ENCODE results near the gene GALNT9.

GALNT9 gene

DNA sequence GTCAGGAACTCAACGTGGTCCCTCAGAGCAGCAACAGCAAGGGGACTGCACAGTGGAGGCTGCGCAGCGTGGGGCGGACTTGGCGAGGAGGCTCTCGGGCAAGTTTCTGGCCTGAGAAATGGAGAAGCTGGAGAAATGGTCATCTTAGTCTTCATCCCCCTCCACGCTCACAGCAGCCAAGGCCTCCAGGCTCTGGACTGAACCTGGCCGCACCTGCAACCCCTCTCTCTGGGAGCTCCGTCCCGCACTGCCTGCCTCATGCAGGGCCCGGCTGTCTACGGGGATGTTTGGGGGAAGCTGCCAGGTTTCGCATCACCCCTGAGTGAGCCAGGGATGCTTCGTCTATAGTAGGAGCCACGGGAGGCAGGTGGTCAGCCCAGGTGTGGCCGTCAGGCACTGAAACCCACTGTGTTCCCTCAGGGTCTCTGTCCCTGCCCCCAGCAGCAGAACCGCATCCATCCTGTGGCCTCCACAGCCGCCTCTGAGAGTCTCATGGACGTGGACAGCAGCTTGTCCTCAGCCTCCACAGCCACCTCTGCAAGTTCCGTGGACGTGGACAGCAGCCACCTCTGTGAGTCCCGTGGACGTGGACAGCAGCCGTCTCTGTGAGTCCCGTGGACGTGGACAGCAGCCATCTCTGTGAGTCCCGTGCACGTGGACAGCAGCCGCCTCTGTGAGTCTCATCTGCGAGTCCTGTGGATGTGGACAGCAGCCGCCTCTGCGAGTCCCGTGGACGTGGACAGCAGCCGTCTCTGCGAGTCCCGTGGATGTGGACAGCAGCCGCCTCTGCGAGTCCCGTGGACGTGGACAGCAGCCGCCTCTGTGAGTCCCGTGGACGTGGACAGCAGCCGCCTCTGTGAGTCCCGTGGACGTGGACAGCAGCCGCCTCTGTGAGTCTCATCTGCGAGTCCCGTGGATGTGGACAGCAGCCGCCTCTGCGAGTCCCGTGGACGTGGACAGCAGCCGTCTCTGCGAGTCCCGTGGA lies 29.1 kb upstream of the GALNT9 start:
- DNase-seq: peak in 1 of 5 experiments; percentile 3

DNA sequence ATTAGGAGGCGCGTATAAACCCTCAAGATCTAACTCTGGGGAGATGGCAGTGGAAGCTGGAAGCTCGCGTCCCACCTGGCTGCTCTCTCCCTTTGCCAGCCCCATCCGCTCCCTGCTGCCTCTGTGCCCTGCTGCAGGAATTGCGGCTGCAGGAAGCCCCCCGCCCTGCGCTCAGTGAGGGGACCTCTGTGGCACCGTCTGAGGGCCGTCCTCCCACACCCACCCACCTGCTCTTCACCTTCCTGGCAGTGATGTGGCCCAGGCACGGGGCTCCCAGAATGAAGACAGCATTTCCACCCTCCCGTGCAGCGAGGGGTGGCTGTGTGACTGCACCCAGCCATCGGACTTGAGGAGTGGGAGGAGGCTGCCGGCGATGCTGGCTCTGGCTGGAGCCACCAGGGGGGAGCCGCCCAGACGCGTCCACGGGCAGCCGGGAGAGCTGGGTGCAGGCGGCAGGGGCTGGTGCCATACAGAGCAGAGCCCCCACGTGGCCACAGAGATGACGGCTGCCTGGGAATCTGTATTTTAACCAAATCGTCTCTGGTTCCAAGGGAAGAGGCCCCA lies 28.3 kb upstream of the GALNT9 start:
- DNase-seq: peak in 1 of 5 experiments; percentile 2

DNA sequence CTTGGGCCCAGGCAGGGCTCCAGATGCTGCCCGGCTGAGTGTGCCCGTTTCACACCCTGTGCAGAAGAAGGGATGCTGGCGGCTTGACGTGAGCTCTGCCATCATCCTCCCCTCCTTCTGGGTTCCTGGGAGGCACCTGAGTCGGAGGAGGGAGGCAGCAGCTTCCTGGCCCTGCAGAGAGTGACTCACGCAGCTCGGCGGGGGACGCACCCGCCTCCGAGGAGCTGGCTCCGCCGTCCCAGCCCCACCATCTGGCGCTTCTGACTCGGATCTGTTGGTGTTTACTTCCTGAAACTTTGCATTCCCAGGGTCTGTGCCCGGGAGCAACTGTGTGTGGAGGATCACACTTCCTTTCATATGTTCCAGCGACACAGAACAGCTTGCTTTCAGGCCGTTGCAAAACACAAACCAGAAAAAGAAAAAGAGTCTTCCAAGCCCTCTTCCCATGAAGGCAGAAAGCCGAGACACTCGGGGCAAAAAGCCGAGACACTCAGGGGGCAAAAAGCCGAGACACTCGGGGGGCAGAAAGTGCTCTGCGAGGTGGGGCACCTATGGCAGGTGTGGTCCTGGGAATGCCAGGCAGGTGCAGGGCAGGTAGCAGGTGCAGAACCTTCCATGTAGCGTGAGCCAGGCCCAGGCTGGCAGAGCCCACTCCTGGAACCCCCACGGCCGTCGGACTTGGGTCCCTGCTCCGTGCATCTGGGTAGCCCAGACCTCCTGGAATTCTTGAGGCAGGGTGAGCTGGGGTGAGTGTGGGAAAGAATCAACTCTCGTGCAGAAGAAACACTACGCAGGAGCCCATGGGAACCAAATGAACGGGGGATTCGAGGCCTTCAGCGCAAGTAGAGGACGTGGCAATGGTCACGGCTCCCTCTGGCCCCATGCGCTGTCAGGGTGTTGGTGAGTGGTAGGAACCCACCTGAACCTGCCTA lies 27.6 kb upstream of the GALNT9 start:
- no peak for DNase-seq

DNA sequence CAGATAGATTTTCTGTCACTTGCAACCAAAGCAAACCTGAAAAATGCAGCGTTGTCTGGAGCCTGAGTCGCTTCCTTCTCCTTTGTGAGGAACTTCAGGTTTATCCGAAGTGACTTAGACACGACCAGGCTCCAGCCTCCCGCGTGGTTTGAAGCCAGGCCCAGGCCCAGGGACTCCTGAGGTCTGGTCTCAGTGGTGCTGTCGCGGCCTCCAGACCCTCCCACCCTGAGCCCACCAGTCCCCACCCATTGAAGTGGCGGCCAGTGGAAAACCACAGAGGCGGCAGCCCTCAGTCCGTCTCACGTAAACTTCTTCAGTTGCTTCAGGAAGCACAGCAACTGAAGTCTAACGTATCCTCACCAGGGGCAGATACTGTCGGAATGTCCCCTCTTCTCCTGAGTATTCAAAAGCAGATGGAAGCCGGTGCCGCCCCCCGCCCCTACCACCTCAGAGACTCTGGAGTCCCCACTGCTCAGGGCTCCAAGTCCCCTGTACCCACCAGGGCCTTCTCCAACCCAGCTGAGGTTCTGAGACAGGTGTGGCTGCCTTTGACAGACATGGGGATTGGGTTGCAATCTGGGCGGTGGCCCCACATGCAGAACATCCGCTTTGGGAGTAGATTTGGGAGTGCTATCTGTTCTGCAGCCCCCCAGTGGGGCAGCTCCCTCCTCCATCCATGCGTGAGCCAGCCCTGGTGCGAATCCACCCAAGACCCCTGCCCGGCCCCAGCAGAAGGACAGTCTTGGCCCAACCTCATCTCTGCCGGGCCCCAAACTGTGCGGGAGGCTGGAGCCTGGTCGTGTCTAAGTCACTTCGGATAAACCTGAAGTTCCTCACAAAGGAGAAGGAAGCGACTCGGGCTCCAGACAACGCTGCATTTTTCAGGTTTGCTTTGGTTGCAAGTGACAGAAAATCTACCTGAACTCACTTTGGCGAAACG lies 26.6 kb upstream of the GALNT9 start:
- no peak for DNase-seq

DNA sequence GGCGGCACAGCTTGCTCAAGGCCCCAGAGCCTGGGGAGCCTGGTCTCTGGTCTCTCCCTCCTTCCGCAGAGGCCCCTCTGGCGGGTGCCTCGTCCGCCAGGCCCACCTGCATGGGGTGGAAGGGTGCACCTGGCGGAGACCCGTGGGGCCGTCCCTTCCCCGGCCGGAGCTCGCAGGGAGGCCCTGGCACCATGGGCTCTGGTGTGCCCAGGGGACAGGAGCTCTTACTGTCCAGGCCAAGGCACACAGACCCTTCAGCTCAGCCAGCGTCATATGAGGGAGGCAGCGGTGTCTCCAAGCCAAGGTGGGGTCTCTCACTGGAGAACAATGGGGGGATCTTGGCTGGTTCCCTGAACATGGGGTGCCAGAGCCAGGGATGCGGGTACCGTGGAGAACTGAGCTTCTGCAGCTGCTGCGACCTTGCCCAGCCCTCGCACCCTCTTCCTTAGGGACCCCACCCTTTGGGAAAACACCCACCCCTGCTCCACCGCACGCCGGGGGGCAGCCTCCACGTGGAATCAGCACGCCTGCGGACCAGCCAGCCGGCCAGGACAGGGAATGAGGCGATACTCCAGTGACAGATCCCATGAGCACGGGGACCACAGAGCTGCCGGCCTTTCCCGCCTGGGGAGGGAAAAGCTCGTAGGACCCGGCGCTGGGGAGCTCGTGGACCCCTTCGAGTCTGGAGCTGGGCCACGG lies 25.7 kb upstream of the GALNT9 start:
- no peak for DNase-seq

DNA sequence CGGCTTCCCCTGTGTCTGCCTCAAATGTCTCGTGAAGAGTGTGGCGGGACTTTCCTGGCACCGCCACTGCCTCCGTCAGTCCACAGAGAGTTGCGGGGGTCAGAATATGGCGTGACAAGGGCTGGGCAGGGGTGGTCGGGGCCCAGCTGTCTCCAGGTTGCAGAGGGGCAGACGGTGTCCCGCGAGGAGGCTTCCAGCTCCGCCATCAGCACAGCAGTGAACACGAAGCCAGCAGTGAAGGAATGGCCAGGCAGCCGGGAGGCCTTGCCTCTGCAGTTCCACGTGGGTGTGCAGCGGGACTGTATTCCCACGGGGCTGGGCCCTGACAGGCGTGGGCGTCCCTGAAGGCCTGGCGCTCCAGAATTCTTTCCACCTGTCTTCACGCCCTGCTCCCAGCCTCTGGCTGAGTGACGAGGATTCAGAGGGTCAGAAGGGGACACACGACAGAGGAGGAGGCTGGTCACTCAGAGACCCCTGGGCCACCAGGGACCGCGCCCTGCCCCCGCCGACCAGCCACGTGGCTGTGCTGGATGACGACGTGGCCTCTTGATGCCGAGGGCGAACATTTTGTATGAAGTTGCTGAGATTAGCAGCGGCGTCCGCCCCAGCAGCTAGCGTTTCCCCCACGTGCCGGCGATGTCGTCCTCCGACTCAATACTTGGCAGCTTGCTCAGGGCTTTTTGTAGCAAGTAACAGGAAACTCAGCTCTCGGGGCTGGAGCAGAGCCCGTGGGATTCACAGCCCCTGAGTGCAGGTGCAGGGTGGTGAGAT lies 25.0 kb upstream of the GALNT9 start:
- no peak for DNase-seq

DNA sequence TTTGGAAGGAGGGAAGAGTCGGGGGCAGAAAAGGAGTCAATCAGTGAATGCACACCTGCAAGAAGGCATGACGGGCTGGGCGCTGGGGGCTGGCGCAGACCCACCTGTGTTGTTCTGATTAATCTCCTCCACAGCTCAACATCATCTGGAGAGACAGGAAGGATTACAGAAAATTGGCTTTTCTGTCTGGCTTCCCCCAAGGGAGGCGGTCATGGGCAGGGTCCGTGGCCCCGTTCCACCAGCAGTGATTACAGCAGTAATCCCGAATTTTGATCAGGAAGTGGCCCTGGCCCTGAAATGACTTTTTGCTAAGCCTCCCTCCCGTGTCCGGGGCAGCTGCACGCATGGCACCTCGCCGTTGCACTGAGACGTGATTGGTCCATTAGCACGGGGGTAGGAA lies 24.4 kb upstream of the GALNT9 start:
- no peak for DNase-seq

DNA sequence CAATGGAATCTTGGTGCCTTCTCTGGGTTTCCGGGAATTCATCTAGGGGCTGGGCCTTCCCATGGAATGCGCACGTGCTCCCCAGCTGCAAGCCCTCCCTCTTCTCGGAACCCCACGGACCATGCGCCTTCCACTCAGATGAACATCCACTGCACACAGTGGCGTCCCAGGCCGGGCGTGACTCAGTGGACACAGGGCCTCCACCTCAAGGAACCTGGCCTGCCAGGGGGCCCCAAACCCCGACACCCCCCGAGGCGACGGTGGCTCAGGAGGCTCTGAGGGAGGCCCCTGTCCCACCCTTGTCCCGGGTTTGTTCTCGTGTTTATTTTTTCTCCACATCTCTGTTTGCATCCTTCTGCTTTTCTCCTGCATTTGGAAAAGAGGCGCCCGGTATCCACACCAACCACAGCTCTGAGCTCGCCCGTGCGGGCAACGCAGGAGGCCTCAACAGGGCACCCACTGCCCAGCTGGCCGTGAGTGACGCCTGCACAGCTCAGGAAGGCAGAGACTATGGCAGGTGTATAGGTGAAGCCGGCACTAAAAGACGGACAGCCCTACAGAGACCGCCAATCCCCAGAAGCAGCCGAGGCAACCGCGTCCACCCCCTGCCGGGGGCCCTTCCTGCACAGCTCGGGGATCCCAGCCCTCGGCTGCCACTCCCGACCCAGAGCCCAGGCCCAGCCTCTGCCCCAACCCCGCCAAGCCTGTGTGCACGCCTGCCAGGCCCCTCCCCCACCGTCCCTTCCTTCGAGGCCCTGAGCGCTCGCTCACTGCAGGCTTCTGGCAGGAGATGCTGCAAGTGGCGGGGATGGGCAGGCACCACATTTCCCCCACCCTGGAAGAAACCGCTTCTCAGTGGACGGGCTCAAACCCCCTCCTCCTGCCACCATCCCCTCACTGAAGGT lies 23.8 kb upstream of the GALNT9 start:
- DNase-seq: no peak

DNA sequence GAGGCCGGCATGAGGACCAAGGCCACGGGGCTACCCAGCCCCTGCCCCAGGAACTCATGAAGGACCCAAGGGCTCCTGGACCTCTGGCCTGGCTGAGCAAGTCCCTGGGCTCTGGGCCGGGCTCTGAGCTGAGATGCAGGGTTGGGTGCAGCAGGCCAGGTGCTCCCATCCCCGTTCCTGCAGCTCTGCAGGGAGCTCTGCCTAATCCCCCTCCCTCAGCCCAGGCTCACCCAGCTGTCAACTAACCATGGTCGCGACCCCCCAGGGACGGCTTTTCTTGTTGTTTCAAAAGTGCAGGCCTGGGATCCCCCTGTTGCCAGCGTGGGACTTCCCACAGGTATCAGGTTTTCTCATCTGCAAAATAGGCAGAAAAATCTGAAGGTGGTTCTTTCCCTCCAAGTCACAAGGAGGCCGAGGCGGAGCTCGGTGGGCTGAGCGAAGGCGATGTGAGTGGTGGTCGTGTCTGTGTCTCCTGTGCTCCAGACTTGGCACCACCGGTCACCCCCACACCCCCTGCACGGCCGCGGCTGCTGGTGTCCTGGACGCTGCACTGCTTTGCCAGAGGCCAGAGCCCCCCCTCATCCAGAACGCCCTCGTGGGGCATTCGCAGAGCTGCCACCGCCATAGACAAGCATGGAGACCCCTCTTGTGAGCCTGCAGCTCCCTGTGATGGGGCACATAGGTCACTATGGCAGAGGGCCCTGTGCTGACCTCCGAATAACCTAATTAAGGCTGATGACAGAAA lies 22.5 kb upstream of the GALNT9 start:
- no peak for DNase-seq

DNA sequence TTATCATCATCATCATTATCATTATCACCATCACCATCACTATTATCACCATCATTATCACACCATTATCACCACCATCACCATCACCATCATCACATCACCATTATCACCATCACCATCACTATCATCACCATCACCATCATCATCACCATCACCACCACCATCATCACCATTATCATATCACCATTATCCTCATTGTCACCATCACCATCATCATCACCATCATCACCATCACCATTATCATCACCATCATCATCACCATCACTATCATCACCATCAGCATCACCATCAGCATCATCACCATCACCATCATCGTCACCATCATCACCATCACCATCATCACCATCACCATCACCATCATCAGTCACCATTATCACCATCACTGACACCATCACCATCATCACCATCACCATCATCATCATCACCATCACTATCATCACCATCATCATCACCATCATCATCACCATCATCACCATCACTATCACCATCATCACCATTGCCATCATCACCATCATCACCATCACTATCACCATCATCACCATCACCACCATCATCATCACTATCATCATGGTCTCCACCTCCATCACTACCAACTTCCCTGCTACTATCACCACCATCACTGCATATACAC lies 20.2 kb upstream of the GALNT9 start:
- no peak for DNase-seq

DNA sequence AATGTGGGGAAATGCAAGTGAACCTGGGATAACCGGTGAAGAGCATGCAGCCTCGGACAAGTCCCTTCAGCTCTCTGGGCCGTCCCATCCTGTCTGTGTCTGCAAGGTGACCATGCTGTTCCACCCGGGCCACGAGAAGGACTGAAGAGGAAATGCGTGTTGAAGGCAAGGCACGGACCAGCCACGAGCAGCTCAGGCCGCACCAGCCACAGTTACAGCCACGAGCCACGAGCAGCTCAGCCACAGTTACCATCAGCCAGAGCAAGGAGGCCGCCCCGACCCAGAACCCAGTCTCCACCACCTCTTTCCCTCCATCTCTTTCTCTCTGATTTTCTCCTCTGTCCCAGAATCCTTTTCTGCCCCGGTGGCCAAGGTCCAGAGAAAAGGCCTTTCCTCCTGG lies 18.8 kb upstream of the GALNT9 start:
- DNase-seq: no peak

DNA sequence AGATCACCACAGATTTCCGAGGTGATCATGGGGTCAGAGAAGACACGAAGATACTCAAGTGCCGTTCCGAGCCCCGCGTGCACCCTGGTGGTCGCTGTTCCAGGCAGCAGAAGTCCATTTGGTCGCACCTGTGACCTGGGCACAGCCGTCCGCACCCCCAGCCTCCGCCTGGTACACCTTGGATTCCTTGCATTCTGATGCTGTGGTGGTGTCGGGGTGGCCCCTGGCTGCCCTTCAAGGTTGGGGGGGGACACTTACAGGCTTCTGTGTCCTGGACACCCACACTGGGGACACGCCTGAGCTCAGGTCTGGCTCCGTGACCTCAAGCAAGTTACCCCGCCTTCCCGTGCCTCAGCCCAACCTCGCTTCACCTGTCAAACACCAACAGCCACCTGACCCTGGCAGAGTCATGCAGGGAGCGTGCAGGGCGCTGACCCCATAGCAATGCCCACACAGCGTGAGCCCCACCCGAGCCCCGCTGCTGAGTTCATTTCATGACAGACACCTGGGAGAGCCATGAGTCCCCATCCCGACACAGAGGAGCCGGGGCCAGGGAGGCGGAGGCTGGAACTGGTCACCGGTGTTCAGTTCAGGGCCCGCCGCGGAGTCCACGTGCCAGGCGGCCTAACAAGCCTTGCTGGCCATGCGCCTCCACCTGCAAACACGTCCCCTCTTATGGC lies 17.9 kb upstream of the GALNT9 start:
- no peak for DNase-seq

DNA sequence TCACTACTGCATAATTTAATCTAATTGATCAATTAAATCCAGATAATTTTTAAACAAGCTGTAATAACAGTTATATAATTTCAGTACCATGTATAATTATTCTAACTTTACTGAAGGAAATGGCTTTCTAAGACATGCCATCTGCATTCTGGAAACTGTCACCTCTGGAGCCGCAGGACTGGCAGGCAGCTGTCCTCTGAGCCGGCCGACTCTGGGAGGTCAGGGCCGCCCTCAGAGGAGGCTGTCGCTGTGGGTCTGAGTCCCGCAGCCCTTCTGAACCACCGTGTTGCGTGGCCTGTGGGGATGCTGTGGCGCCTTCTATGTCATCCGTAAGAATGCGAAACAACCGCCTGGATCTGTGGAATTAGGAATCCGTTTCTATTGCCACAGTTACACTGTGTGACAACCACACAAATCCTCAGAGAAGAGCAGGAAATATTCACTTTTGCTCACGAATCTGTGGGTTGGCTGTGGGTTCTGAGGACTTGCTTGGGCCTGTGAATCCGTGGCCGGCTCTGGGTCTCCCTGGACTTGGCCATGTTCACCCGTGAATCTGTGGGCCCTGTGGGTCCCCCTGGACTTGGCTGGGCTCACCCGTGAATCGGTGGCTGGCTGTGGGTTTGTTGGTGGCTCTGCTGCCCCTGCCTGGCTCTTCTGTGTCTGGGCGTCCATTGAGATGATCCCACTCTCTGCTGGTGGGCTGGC lies 17.2 kb upstream of the GALNT9 start:
- no peak for DNase-seq

DNA sequence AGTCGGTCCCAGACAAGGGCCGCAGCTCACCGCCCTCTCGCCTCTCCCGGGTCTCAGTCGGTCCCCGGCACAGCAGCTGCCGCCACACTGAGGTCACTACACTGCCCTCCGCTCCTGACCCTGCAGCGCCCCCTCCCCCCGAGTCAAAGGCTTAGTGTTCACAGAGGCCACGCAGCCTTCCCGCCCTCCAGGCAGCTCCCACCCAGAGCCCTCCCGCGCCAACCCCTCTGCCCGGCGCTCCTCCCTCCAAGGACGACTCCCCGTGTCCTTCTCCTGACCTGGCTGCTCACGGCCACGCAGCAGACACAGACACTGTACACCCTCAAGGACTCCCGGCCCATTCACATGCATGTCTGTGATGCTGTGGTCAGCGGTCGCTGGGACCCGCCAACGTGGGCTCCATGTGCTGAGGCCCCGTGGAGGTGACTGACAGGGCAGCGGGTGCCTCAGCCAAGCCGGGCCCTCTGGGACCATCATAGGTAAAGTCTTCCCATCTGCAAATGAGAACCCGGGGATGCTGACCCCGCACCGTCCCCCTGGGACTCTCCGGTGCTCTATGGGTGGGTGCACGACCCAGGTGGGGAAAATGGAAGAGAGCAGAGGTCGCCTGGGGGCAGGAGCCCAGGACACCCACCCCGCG lies 16.3 kb upstream of the GALNT9 start:
- DNase-seq: no peak

DNA sequence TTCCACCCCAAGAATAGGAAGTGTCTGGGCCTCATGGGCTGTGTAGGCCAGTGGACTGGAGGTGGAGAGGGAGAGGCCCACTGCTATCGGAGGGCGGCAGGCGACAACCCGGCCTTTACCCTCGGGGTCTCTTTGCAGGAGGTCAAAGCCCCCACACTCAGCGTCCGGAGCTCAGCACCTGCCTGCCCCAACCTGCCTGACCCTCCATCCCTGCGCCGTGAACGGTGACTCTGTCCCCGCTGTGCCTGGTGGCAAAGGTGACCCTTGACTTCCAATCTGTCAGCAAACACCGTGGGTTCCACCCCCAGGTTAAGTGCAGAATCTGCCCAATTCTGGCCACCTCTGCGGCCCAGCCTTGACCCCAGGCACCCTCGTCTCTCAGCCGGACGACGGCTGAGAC lies 15.7 kb upstream of the GALNT9 start:
- DNase-seq: no peak

DNA sequence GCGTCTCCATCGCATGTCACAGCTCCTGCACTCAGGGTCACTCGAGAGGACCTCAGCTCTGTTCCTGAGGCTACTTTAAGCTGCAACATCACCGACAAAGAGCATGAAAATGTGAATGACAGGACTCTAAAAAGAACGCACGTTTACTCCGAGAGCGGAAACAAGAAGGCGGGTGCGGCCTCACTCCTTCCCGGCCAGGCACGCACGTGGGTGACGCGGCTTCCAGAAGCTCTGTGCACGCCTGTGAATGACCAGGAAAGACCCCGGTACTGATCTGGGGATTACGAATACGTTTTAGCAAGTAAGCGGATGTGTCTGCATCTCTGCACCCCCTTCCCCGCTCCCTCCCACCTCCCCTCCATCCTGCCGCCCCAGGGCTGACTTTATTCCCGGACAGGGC lies 15.2 kb upstream of the GALNT9 start:
- DNase-seq: no peak
